Stimulated activated memory B cell treated with anti-CD40 and anti-IgM and Interleukin-4, amounts not matched to agents 10 μg/mL and 1 μg/mL and 100 μg/mL, for 72 hours (primary cell): Measurements from ENCODE around the gene AGFG2.
"Not testable (repeated sequence)": the region's sequence is repeated elsewhere in the genome, so short reads cannot be mapped to it uniquely, and the experiment has no call there.

Source experiments
- ATAC-seq: fragments of 150-1000 bp; cut with Tn5 transposase; 2 replicates; pipeline ENCODE4 v1.10.0; 2021
- H3K27ac Mint-ChIP-seq: one replicate; pipeline ENCODE4 v1.8.0; 2022; ENCODE audit warnings: mild to moderate bottlenecking, mixed read lengths
- H3K27me3 Mint-ChIP-seq: one replicate; pipeline ENCODE4 v1.8.0; 2022; ENCODE audit warnings: mixed read lengths
- H3K36me3 Mint-ChIP-seq: one replicate; pipeline ENCODE4 v1.8.0; 2022; ENCODE audit warnings: mixed read lengths
- H3K4me1 Mint-ChIP-seq: one replicate; pipeline ENCODE4 v1.8.0; 2022; ENCODE audit warnings: mixed read lengths
- H3K4me3 Mint-ChIP-seq: one replicate; pipeline ENCODE4 v1.8.0; 2022; ENCODE audit warnings: mild to moderate bottlenecking, moderate library complexity, mixed read lengths
- H3K9me3 Mint-ChIP-seq: one replicate; pipeline ENCODE4 v1.8.0; 2022; ENCODE audit warnings: mixed read lengths

Gene AGFG2

DNA sequence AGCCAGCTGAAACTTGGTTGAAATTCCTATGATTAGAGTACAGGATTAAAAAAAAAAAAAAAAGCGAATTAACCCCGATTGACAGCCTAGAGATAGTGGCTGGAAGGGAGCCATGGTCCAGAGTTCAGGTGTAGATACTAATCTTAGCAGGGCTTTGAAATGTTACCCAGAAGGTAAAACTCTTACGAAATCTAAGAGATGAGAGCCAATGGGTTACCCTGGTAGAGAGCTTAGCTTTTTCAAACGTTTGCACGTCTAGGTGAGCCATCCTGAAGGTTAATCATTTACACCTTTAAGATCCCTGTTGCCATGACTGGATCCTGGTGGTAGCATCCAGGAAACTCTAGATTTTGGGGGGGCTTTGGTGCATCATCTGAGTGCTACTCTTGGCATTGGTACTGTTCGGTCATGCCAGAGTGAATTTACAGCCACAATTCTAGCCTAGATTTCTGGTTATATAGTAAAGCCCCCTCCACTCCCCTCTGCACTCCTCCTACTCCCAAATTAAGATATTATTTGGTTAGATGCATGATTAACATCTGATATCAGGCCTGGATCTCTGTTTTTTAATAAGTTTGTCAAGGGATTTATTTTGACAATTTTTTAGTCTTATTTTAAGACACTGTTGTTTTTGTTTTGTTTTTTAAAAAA, 1.2 kb downstream of the AGFG2 start:
- Mint-ChIP-seq H3K4me1 (peaks cover 48% of the 10 kb centered on the region), H3K27me3 (no peaks in the 10 kb centered on the region), H3K4me3 (peak overlapping the region; percentile 91), H3K36me3 (no peaks in the 10 kb centered on the region), H3K9me3 (no peaks in the 10 kb centered on the region), H3K27ac (peak overlapping the region; percentile 73)
- ATAC-seq = no peak

DNA sequence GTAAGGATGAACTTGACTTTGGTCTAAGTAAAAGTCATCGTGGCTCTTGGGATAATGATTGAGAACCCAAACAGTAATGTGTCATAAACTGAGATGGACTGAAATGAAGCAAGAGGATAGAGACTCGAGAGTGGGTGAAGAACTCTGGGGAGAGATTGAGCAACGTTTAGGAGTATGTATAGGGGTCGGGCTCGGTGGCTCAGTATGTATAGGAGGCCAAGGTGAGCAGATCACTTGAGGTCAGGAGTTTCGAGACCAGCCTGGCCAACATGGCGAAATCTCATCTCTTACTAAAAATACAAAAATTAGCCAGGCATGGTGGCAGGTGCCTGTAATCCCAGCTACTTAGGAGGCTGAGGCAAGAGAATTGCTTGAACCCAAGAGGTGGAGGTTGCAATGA, 2.3 kb downstream of the AGFG2 start:
- not testable (repeated sequence) for H3K4me3 Mint-ChIP-seq, ATAC-seq, H3K36me3 Mint-ChIP-seq, H3K27ac Mint-ChIP-seq, H3K27me3 Mint-ChIP-seq, H3K9me3 Mint-ChIP-seq
- H3K4me1 Mint-ChIP-seq = peaks cover 59% of the 10 kb centered on the region

DNA sequence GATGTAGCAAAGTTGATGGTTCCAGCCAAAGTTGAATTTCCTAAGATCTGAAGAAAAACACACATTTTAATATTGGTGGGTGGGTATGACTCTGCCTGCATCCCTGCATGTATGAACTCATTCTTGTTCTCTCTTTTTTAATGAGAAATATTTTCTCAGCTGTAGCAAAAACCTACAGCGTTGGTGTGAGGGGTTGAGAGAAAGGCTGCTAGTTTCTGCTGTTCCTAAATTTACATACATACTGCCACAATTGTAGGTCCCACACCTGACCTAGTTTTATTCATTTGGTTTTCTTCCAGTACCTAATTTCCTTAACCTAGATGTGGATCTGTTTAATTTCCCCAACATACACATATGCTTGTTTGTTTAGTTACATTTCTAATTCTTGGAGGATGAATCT, 4.6 kb downstream of the AGFG2 start:
- Mint-ChIP-seq H3K27ac (peak overlapping the region; percentile 95), H3K4me1 (peaks cover 82% of the 10 kb centered on the region), H3K9me3 (no peaks in the 10 kb centered on the region), H3K27me3 (no peaks in the 10 kb centered on the region), H3K36me3 (peaks cover 1% of the 10 kb centered on the region), H3K4me3 (peak overlapping the region; percentile 53)
- ATAC-seq = no peak

DNA sequence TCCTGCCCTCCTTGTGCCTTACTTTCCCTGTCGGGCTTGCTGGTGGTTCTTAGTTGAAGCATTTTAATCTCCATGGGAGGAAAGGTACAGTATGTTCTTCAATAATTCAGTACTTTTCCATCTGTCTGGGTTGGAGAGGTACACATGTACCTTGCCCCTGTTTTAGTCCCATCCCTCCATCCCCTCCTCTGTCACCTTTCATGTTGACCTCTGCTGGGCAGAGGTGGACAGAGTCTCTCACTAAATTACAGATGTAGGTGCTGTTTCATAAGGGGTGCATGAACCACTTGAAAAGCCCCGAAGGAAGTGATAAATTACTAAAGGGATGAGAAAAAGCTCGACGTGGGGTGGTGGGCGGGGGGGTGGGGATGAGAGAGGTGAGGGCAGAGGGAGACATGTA, 5.4 kb downstream of the AGFG2 start:
- Mint-ChIP-seq H3K4me3 (peak overlapping the region; percentile 53), H3K27ac (peak overlapping the region; percentile 95), H3K9me3 (no peaks in the 10 kb centered on the region), H3K36me3 (peaks cover 6% of the 10 kb centered on the region), H3K4me1 (peaks cover 87% of the 10 kb centered on the region), H3K27me3 (no peaks in the 10 kb centered on the region)
- ATAC-seq = no peak

DNA sequence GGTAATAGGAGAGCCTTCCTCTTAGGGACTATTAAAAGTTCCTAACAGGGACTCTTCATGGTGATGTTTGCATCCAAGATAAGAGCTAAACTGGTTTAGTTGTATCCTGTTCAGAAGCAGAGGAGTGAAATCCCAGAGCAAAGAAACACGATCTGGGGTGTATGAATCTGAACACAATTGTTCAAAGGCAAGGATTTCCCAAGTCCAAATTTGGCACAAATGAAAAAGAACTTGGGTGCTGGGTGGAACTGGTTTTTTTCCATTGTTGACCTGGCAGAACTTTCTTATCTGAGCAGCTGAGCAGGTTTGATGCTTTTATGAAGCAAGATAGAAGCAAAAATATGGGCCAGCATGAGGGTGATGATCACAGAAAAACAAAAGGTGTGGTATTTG, 6.0 kb downstream of the AGFG2 start:
- ATAC-seq = no peak
- H3K4me1 Mint-ChIP-seq = peaks cover 87% of the 10 kb centered on the region
- H3K27ac Mint-ChIP-seq = peak overlapping the region; percentile 95
- H3K4me3 Mint-ChIP-seq = peak overlapping the region; percentile 53
- H3K36me3 Mint-ChIP-seq = peaks cover 6% of the 10 kb centered on the region
- H3K27me3 Mint-ChIP-seq = no peaks in the 10 kb centered on the region
- H3K9me3 Mint-ChIP-seq = no peaks in the 10 kb centered on the region

DNA sequence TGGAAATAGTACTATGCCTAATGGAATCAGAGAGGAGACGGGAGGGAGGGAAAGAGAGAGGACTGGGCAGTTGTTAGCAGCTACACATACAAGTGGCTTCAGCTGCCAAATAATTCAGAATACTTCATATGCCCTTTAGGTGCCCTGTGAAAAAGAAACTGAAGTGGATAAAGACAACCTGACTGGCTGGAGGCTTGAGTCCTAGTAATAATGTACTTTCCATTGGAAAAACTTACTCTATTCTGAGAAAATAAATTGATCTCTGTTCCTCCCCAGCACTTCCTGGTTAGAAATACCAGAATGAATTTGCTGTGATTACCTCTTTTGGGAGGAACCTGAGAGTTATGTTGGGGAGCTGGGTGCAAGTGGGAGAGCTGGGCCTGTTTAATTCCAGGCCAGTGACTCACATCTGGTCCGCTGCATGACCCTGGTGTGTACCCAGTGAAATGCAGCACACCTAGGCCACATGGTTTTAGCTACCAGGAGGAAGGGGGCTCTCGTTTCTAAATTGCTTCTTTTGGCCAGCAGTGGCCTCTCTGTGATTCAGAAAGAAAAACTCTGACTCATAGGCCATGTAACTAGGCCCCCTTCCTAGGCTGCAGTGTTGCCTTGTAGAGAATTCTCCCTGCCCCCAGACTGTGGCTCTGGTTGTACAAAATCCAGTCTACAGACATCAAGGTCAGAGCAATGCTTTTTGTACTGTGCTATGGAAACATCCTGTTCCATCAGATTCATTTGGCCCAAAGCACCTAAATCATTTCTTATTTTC, 6.5 kb downstream of the AGFG2 start:
- peak overlapping the region; percentile 67 for H3K4me3 Mint-ChIP-seq

DNA sequence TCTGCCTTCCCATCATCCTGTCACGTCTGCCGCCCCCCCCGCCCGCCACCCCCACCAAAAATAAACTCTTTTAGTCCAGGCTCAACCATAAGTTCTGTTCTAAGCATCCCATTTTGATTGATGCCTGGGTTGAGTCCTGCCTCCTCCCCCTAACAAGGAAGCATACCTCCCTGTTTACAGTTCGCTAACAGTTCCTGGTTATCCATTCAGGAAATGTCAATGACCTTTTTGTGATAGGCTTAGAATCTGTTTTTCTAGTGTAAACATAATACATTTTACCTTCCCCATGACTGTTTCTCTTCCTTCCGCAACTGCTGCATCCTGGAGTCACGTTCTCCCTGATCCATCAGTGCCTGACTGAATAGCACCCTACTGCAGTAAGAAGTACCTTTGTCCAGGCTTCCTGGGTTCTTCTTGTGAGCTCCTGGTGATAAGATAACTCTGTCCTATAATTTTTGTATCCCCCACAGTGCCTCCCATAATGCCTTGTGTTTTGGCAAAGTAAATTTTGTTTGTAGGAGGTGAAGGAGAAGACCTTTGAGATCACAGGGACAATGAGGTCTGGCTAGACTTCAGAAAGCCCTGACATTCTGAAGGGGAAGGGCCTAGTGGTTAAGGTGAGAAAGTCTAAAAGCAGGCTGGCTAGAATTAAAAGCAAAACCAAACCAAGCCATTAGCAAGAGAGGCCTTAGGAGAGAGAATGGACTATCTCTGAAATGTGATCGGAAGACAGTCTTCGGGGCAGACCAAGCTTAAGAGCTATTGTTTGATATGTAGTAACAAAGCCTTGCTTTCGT, 7.3 kb downstream of the AGFG2 start:
- H3K36me3 Mint-ChIP-seq = peaks cover 13% of the 10 kb centered on the region

More for the DNA sequence above, 6.5 kb downstream of the AGFG2 start:
- Mint-ChIP-seq H3K27ac (peak overlapping the region; percentile 95), H3K36me3 (peaks cover 10% of the 10 kb centered on the region), H3K27me3 (no peaks in the 10 kb centered on the region), H3K9me3 (no peaks in the 10 kb centered on the region), H3K4me1 (peaks cover 92% of the 10 kb centered on the region)
- ATAC-seq = peak; percentile 84

DNA sequence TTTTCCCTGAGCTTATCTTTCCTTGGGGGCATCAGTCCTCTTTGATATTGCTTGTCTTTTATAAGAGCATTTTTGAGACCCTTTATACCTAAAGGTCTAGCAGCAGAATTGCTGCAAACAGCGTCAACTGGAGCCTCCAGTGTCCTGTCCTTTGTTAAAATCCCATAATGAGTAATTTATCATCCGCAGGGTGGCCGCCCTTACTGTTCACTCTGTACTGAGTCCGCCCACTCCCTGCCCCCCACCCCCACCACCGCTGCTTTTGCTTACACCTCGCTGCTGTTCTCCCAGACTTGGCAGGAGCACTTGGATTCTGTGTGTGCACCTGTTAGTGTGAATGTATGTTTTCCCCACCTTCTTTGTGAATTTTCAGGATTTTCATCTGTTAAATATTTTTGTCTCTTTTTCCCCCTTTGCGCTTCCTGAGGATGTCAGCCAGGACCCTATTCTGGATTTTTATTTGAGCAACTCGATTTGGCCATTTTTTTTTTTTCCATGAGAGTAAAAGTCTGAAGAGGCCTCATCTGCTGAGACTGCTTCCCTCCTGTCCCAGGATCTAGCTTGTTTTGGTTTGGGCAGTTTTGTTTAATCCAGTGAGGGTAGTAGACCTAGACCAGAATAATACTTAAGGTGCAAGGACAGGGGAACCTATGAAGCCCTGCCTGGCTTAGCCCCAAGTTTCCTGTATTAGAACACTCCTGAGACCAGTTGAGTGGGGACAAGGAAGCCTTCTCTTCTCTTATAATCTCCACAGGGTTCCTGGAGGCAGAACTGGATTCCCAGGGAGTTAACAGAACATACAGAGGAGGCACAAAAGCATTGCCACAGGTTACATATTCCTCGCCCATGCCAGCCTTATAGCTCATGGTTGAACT, 8.2 kb downstream of the AGFG2 start:
- Mint-ChIP-seq H3K27ac (peak overlapping the region; percentile 95), H3K36me3 (peaks cover 13% of the 10 kb centered on the region), H3K4me1 (peaks cover 83% of the 10 kb centered on the region), H3K9me3 (no peaks in the 10 kb centered on the region), H3K27me3 (no peaks in the 10 kb centered on the region), H3K4me3 (peak overlapping the region; percentile 67)
- no peak for ATAC-seq

More for the DNA sequence above, 7.3 kb downstream of the AGFG2 start:
- peak; percentile 46 for ATAC-seq
- Mint-ChIP-seq H3K27ac (peak overlapping the region; percentile 95), H3K9me3 (no peaks in the 10 kb centered on the region), H3K4me3 (peak overlapping the region; percentile 67), H3K4me1 (peaks cover 91% of the 10 kb centered on the region), H3K27me3 (no peaks in the 10 kb centered on the region)

DNA sequence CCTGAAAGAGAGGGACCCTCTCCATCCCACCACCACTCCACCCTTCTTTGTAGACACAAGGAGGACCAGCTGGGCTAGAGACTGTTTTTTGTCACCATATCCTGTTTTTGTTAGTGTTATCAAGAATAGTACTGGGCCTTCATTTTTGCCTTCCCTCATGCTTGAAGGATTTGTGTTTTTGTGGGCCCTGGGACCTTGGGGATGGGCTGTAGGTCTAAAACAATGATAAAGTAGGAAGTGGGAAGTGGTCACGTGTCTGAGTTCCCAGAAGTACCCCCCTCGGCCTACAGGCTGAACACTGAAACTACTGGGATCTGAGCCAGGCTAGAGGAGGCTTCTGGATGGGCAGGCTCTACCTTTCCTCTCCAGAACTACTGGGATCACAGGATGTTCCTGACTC, 8.9 kb downstream of the AGFG2 start:
- no peak for ATAC-seq
- H3K9me3 Mint-ChIP-seq = no peaks in the 10 kb centered on the region
- H3K27me3 Mint-ChIP-seq = no peaks in the 10 kb centered on the region
- no peak overlapping the region for H3K4me3 Mint-ChIP-seq
- peak overlapping the region; percentile 95 for H3K27ac Mint-ChIP-seq
- H3K4me1 Mint-ChIP-seq = peaks cover 76% of the 10 kb centered on the region
- H3K36me3 Mint-ChIP-seq = peaks cover 19% of the 10 kb centered on the region

DNA sequence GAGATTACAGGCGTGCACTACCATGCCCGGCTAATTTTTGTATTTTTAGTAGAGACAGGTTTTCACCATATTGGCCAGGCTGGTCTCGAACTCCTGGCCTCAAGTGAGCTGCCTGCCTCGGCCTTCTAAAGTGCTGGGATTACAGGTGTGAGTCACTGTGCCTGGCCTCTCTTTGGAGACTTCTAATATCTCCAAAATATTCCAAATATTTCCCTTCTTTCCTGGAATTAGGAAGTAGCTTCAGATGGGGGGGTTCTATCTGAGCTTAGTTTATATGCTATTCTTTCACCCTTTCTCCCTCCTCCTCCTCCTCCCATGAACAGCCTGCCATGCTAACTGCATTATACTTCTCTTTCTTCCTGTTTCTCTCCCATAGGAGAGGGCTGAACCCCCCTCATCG, 9.4 kb downstream of the AGFG2 start:
- H3K4me3 Mint-ChIP-seq, ATAC-seq, H3K9me3 Mint-ChIP-seq, H3K27me3 Mint-ChIP-seq: not testable (repeated sequence)
- H3K36me3 Mint-ChIP-seq = peaks cover 23% of the 10 kb centered on the region
- peak overlapping the region; percentile 95 for H3K27ac Mint-ChIP-seq
- peaks cover 70% of the 10 kb centered on the region for H3K4me1 Mint-ChIP-seq

DNA sequence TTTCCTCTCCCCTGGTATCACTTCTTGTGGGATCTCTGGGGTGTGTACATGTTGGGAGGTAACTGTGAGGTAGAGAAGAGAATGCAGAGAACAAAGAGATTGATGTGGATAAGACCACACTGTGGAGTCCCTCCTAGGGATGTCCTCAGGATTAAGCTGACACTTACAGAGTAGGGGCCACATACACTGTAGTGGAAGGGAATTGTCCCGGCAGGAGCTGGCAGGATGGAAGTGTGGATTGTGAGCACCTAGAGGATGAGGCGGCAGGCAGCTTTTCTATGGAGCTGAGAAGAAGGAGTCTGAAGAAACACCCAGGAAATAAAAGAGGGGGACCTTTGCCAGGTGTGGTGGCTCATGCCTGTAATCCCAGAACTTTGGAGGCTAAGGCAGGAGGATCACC, 13.5 kb downstream of the AGFG2 start:
- ATAC-seq = no peak
- Mint-ChIP-seq H3K4me3 (no peak overlapping the region), H3K27ac (peak overlapping the region; percentile 4), H3K27me3 (no peaks in the 10 kb centered on the region), H3K9me3 (no peaks in the 10 kb centered on the region), H3K4me1 (peaks cover 29% of the 10 kb centered on the region), H3K36me3 (peaks cover 48% of the 10 kb centered on the region)

DNA sequence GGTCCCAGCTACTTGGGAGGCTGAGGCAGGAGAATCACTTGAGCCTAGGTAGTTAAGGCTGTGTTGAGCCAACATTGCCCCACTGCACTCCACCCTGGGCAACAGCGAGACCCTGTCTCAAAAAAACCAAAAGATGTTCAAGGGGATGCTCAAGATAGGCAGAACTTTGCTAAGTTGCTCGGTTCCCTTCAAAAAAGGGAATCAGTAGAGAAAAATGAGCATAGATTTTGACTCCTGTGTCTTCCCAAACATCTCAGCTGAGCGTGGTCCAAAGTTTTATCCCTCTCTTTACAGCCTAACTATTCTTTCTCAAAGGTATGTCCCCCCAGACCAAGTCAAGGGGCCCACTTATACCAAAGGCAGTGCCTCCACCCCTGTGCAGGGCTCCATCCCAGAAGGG, 14.0 kb downstream of the AGFG2 start:
- no peak for ATAC-seq
- no peaks in the 10 kb centered on the region for H3K27me3 Mint-ChIP-seq
- H3K27ac Mint-ChIP-seq = peak overlapping the region; percentile 14
- no peak overlapping the region for H3K4me3 Mint-ChIP-seq
- peaks cover 24% of the 10 kb centered on the region for H3K4me1 Mint-ChIP-seq
- H3K9me3 Mint-ChIP-seq = no peaks in the 10 kb centered on the region
- H3K36me3 Mint-ChIP-seq = peaks cover 48% of the 10 kb centered on the region

DNA sequence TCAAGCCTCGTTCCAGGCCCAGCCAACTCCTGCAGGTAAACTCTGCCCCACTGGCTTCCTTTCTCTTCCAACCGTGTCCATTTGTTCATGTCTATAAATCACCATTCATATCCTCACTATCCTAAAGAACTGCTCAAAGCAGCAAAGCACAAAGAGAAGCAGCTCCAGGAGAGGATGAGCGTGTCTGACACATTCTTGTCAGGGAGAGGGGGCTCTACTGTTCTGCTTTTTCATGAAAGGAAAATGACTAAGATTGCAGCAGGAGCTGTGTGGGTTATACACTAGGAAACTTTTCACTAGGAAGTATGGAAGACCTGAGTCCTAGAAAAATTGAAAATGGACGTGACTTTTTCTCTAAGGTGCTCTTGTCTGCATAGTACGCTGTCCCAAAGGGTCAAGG, 16.7 kb downstream of the AGFG2 start:
- no peak for ATAC-seq
- peak overlapping the region; percentile 23 for H3K27ac Mint-ChIP-seq
- H3K4me1 Mint-ChIP-seq = peaks cover 2% of the 10 kb centered on the region
- H3K4me3 Mint-ChIP-seq = no peak overlapping the region
- no peaks in the 10 kb centered on the region for H3K9me3 Mint-ChIP-seq
- no peaks in the 10 kb centered on the region for H3K27me3 Mint-ChIP-seq
- H3K36me3 Mint-ChIP-seq = peaks cover 36% of the 10 kb centered on the region

DNA sequence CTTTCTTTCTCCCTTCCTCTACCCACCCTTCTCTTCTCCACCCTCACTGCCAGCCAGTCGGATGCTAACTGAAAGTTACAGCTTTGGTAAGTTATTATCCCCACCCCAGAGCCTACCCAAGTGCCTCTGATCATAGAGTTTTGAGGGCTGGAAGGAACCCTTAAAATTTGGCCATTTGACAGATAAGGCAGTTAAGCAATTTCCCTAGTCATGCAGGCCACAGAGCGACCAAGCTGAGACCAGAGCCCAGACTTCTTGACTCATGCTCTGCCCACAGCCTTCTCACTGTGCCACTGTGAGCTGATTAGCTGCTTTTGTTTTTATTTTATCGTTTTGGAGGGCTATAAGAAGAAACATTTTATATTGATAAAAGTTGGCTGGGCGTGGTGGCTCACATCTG, 17.5 kb downstream of the AGFG2 start:
- H3K4me1 Mint-ChIP-seq = no peaks in the 10 kb centered on the region
- H3K9me3 Mint-ChIP-seq = no peaks in the 10 kb centered on the region
- H3K27ac Mint-ChIP-seq = no peak overlapping the region
- no peaks in the 10 kb centered on the region for H3K27me3 Mint-ChIP-seq
- H3K4me3 Mint-ChIP-seq = no peak overlapping the region
- H3K36me3 Mint-ChIP-seq = peaks cover 35% of the 10 kb centered on the region
- ATAC-seq = no peak

DNA sequence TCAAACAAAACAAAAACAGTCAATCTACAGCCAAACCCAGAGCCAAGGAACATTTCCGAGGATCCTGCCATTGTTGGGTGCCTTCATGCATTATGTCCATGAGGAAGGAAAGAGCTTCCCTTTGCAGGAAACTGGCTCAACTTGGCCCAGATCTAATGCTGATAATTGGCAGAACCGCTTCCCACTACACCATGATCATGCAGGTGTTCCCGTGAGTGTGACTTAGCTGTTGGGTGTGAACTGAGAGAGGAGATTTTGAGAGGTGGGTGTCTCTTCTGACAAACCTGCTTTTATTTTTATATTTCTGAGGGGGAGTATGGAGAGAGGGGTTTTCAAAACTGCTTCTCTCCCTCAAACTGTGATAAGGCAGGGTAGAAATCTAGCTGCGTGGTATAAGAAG, 20.1 kb downstream of the AGFG2 start:
- H3K9me3 Mint-ChIP-seq = no peaks in the 10 kb centered on the region
- no peak overlapping the region for H3K4me3 Mint-ChIP-seq
- no peak overlapping the region for H3K27ac Mint-ChIP-seq
- H3K4me1 Mint-ChIP-seq = peaks cover 7% of the 10 kb centered on the region
- peaks cover 37% of the 10 kb centered on the region for H3K36me3 Mint-ChIP-seq
- no peak for ATAC-seq
- no peaks in the 10 kb centered on the region for H3K27me3 Mint-ChIP-seq
